ENCODE measurements around the gene SGF29. TPM values are rescaled to one million over a fixed set of nuclear protein-coding genes. Genes with fewer than 3 reads are reported as not detected.

SGF29 gene
- total RNA-seq, 1 donor = 11.9 TPM

GRCh38 chr16:28587386-28587785 lies 33.7 kb downstream of the SGF29 start:
- no peak overlapping the region for H3K4me3 ChIP-seq (ENCODE audit: low read depth, low read length)
- no peak for TF ChIP-seq CTCF (IDR thresholded peaks at IDR 0.05; ENCODE audit: insufficient read depth, low read length)
- DNase-seq (ENCODE audit: low read depth) = no peak

- H3K4me3 ChIP-seq (ENCODE audit: low read depth, low read length) = no peak overlapping the region
- no peak for DNase-seq (ENCODE audit: low read depth)
- no peak for TF ChIP-seq CTCF (IDR thresholded peaks at IDR 0.05; ENCODE audit: insufficient read depth, low read length)
Measured at GRCh38 chr16:28589069-28589468, 35.3 kb downstream of the SGF29 start.

GRCh38 chr16:28589930-28590329 lies 36.2 kb downstream of the SGF29 start:
- no peak for DNase-seq (ENCODE audit: low read depth)
- no peak for TF ChIP-seq CTCF (IDR thresholded peaks at IDR 0.05; ENCODE audit: insufficient read depth, low read length)
- no peak overlapping the region for H3K4me3 ChIP-seq (ENCODE audit: low read depth, low read length)

GRCh38 chr16:28590384-28591340 lies 36.9 kb downstream of the SGF29 start:
- DNase-seq (ENCODE audit: low read depth) = no peak
- TF ChIP-seq CTCF (IDR thresholded peaks at IDR 0.05; ENCODE audit: insufficient read depth, low read length) = no peak
- no peak overlapping the region for H3K4me3 ChIP-seq (ENCODE audit: low read depth, low read length)

- H3K4me3 ChIP-seq (ENCODE audit: low read depth, low read length) = no peak overlapping the region
- no peak for DNase-seq (ENCODE audit: low read depth)
- TF ChIP-seq CTCF (IDR thresholded peaks at IDR 0.05; ENCODE audit: insufficient read depth, low read length) = no peak
Measured at GRCh38 chr16:28591355-28591754, 37.6 kb downstream of the SGF29 start.

GRCh38 chr16:28592511-28592910 lies 38.8 kb downstream of the SGF29 start:
- no peak for TF ChIP-seq CTCF (IDR thresholded peaks at IDR 0.05; ENCODE audit: insufficient read depth, low read length)
- DNase-seq (ENCODE audit: low read depth) = no peak
- no peak overlapping the region for H3K4me3 ChIP-seq (ENCODE audit: low read depth, low read length)
